ENCODE measurements around the gene COPZ2.

Gene COPZ2

DNA sequence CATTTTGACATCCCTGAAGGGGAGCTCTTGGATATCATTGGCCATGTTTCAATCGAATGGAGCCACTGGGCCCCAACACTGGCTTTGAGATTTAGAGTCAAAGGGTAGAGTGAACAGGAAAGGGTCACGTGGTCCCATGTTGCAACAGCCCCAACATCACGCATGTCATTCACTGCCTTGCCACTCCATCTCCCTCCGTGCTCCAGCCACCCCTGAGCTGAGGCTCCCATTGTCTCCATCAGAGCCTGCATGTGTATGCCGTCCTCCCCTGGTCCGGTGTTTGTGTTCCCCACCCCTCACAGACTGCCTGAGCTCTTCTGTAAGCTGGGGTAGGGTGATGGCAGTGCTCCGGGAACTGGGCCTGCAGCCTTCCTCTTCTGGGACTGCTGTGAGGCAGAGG lies 22.7 kb upstream of the COPZ2 start:
- TF ChIP-seq, protein P1, sequence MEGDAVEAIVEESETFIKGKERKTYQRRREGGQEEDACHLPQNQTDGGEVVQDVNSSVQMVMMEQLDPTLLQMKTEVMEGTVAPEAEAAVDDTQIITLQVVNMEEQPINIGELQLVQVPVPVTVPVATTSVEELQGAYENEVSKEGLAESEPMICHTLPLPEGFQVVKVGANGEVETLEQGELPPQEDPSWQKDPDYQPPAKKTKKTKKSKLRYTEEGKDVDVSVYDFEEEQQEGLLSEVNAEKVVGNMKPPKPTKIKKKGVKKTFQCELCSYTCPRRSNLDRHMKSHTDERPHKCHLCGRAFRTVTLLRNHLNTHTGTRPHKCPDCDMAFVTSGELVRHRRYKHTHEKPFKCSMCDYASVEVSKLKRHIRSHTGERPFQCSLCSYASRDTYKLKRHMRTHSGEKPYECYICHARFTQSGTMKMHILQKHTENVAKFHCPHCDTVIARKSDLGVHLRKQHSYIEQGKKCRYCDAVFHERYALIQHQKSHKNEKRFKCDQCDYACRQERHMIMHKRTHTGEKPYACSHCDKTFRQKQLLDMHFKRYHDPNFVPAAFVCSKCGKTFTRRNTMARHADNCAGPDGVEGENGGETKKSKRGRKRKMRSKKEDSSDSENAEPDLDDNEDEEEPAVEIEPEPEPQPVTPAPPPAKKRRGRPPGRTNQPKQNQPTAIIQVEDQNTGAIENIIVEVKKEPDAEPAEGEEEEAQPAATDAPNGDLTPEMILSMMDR (IDR thresholded peaks at IDR 0.05; ENCODE audit: low read depth, low read length), result no peak

DNA sequence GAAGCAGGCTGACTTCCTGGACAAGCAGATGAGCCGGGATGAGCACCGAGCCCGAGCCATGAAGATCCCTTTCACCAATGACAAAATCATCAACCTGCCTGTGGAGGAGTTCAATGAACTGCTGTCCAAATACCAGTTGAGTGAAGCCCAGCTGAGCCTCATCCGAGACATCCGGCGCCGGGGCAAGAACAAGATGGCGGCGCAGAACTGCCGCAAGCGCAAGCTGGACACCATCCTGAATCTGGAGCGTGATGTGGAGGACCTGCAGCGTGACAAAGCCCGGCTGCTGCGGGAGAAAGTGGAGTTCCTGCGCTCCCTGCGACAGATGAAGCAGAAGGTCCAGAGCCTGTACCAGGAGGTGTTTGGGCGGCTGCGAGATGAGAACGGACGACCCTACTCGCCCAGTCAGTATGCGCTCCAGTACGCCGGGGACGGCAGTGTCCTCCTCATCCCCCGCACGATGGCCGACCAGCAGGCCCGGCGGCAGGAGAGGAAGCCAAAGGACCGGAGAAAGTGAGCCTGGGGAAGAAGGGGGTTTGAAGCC lies 21.6 kb upstream of the COPZ2 start:
- TF ChIP-seq, protein P1 (IDR thresholded peaks at IDR 0.05; ENCODE audit: low read depth, low read length), result no peak
- no peak overlapping the region for H3K4me3 ChIP-seq (ENCODE audit: low read depth, low read length)

More for the DNA sequence above, 22.7 kb upstream of the COPZ2 start:
- no peak overlapping the region for H3K4me3 ChIP-seq (ENCODE audit: low read depth, low read length)

DNA sequence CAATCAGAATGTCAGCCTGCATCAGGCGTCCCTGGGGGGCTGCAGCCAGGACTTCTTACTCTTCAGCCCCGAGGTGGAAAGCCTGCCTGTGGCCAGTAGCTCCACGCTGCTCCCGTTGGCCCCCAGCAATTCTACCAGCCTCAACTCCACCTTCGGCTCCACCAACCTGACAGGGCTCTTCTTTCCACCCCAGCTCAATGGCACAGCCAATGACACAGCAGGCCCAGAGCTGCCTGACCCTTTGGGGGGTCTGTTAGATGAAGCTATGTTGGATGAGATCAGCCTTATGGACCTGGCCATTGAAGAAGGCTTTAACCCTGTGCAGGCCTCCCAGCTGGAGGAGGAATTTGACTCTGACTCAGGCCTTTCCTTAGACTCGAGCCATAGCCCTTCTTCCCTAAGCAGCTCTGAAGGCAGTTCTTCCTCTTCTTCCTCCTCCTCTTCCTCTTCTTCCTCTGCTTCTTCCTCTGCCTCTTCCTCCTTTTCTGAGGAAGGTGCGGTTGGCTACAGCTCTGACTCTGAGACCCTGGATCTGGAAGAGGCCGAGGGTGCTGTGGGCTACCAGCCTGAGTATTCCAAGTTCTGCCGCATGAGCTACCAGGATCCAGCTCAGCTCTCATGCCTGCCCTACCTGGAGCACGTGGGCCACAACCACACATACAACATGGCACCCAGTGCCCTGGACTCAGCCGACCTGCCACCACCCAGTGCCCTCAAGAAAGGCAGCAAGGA lies 21.0 kb upstream of the COPZ2 start:
- H3K4me3 ChIP-seq (ENCODE audit: low read depth, low read length), result no peak overlapping the region
- TF ChIP-seq, protein P1 (IDR thresholded peaks at IDR 0.05; ENCODE audit: low read depth, low read length), result no peak

DNA sequence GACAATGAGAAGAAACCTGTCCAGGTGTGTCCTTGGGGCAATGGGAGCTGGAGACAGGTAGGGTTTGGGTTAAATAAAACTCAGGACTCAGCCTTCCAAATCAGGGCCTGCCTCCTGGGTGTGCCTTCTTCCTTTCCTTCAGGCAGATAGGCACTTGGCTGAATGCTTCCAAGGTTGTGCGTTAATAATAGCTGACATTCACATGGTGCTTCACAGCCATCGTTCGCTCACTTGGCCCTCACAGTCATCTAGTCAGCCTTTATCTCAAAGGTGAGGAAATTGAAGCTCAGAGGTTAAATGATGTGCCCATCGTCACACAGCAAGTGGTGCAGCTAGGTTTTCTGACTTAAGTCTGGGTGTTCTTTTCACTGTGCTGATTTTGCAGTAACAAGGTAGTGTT lies 20.0 kb upstream of the COPZ2 start:
- TF ChIP-seq, protein P1 (IDR thresholded peaks at IDR 0.05; ENCODE audit: low read depth, low read length), result no peak
- no peak overlapping the region for H3K4me3 ChIP-seq (ENCODE audit: low read depth, low read length)

DNA sequence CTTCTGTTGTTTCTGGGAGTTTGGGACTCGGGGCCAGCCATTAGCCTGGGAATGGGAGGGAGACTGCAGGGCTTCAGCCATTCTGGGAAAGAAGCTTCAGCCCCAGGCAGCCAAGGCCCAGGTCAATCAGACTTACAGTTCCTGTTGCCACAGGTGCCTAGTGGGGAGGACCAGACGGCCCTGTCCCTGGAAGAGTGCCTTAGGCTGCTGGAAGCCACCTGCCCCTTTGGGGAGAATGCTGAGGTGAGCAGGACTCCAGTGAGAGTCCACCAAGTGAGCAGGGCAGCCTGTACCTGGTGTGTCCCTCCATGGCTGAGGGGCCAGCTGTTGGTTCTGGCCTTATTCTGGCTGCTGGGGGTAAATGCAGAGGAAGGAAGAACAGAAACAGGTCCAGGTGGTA lies 19.3 kb upstream of the COPZ2 start:
- TF ChIP-seq, protein P1 (IDR thresholded peaks at IDR 0.05; ENCODE audit: low read depth, low read length), result no peak
- H3K4me3 ChIP-seq (ENCODE audit: low read depth, low read length), result no peak overlapping the region

DNA sequence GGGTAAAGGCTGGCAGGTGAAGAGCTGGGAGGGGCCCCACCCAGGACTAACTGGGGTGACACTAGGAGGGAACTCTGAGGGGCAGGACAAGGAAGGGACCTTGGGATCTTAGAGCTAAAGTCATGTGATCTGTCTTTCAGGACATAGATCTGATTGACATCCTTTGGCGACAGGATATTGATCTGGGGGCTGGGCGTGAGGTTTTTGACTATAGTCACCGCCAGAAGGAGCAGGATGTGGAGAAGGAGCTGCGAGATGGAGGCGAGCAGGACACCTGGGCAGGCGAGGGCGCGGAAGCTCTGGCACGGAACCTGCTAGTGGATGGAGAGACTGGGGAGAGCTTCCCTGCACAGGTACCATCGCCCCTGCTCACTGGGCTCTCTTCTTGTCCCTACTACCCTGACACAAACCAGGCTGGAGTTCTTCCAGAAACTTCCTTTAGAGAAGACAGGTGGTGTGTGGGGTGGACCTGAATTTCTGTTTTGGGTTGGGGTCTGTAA lies 18.7 kb upstream of the COPZ2 start:
- H3K4me3 ChIP-seq (ENCODE audit: low read depth, low read length), result no peak overlapping the region
- TF ChIP-seq, protein P1 (IDR thresholded peaks at IDR 0.05; ENCODE audit: low read depth, low read length), result no peak

DNA sequence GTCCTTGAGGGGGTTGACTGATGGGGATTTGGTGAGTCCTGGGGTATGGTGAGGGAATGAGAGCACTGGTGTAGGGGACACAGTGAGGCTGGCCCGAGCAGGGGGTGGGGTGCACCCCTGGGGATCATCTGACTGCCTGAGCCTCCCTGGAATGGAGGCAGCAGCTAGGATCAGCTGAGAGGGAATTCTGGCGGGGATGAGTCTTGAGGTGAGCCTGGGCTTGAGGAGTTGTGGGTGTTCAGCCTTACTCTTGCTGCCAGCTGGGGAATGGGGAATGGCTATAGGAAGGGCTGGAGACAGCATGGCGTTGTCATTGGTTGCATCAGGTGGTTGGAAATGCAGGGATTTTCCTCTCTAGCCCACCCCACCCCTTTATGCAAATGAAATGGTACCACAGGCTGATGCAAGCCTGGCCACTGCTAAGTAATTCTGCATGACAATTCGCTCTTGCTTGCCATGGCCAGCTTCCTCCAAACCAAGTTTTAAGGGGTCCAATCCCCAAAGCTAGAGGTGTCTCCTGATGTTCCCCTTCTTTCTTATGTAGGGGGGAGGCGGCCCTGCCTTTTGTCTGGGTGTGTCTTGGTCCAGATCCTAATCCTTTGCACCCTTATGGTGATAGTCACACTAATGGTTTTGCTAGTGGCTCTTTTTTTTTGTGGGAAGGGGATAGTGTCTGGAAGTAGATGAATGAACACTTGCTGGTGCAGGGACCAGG lies 18.1 kb upstream of the COPZ2 start:
- TF ChIP-seq, protein P1 (IDR thresholded peaks at IDR 0.05; ENCODE audit: low read depth, low read length), result no peak
- no peak overlapping the region for H3K4me3 ChIP-seq (ENCODE audit: low read depth, low read length)

Measured in WI38 (cell line).